ENCODE results near the gene ASB5. TPM values are rescaled to one million over a fixed set of nuclear protein-coding genes. Genes with fewer than 3 reads are reported as not detected.
A peak's percentile ranks its signal among the peaks of the same experiment; 100 is the strongest.
"Not testable (repeated sequence)": the region's sequence is repeated elsewhere in the genome, so short reads cannot be mapped to it uniquely, and the experiment has no call there.

The ASB5 gene
- total and polyA plus RNA-seq, 4 donors: 0.35 to 1.7 (median 0.44) TPM; not detected in 1

DNA sequence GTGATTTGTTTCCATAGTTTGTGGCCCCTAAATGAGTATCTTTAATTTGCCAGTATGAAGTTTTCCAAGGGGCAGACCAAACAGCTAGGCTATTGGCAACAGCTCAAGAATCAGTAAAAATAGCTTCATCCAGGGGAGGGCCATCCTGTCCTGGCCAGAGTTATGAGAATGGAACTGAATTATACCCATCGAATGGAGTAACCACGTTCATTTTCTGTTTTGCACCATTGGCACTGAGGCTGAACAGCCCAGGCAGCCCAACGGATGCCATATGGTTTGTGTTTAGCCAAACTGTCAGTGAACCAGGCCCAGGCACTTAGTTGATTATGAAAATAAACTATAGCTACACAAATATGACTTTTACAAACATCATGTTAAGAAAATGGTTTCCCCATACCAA is 17.7 kb upstream of the ASB5 start:
- H3K9me3 ChIP-seq (ENCODE audit: control insufficient read depth, insufficient read depth, low read length): peaks cover 1% of the 10 kb centered on the region
- H3K4me1 ChIP-seq (ENCODE audit: control insufficient read depth, insufficient read depth, low read length): no peaks in the 10 kb centered on the region
- WGBS (ENCODE audit: insufficient coverage): 45% methylated on average over 2 of the region's 3 CpGs
- H3K36me3 ChIP-seq (ENCODE audit: control insufficient read depth, insufficient read depth, low read length): no peaks in the 10 kb centered on the region
- H3K4me3 ChIP-seq (ENCODE audit: low read depth, low read length): no peak overlapping the region
- no peak overlapping the region for H3K27ac ChIP-seq (ENCODE audit: low read depth, low read length)
- no peaks in the 10 kb centered on the region for H3K27me3 ChIP-seq (ENCODE audit: control insufficient read depth, insufficient read depth, low read length)
- no peak for DNase-seq (ENCODE audit: low read depth in 4 of 6, low spot score in 6 of 6)

GRCh38 chr4:176279560-176279959 is 10.5 kb upstream of the ASB5 start:
- H3K4me1 ChIP-seq (ENCODE audit: control insufficient read depth, insufficient read depth, low read length); H3K36me3 ChIP-seq (ENCODE audit: control insufficient read depth, insufficient read depth, low read length); H3K27me3 ChIP-seq (ENCODE audit: control insufficient read depth, insufficient read depth, low read length); DNase-seq (ENCODE audit: low read depth in 4 of 6, low spot score in 6 of 6); H3K27ac ChIP-seq (ENCODE audit: low read depth, low read length); H3K4me3 ChIP-seq (ENCODE audit: low read depth, low read length); H3K9me3 ChIP-seq (ENCODE audit: control insufficient read depth, insufficient read depth, low read length): not testable (repeated sequence)
- no CpG with 5 or more reads among the region's 1 CpG for WGBS (ENCODE audit: insufficient coverage)

- peak in 4 of 6 donors; percentile 12 to 62 (median 38) for DNase-seq (ENCODE audit: low read depth in 4 of 6, low spot score in 6 of 6)
- Histone ChIP-seq H3K27me3 (ENCODE audit: control insufficient read depth, insufficient read depth, low read length) (no peaks in the 10 kb centered on the region), H3K9me3 (ENCODE audit: control insufficient read depth, insufficient read depth, low read length) (peaks cover under 1% of the 10 kb centered on the region), H3K27ac (ENCODE audit: low read depth, low read length) (no peak overlapping the region), H3K36me3 (ENCODE audit: control insufficient read depth, insufficient read depth, low read length) (no peaks in the 10 kb centered on the region), H3K4me3 (ENCODE audit: low read depth, low read length) (no peak overlapping the region), H3K4me1 (ENCODE audit: control insufficient read depth, insufficient read depth, low read length) (no peaks in the 10 kb centered on the region)
- WGBS (ENCODE audit: insufficient coverage): 64% methylated on average over 12 of the region's 13 CpGs
These were observed 8.3 kb upstream of the ASB5 start for GRCh38 chr4:176277162-176277904.

GRCh38 chr4:176276710-176277109 is 7.7 kb upstream of the ASB5 start:
- Histone ChIP-seq H3K4me1 (ENCODE audit: control insufficient read depth, insufficient read depth, low read length) (no peaks in the 10 kb centered on the region), H3K4me3 (ENCODE audit: low read depth, low read length) (no peak overlapping the region), H3K27ac (ENCODE audit: low read depth, low read length) (no peak overlapping the region), H3K9me3 (ENCODE audit: control insufficient read depth, insufficient read depth, low read length) (no peaks in the 10 kb centered on the region), H3K36me3 (ENCODE audit: control insufficient read depth, insufficient read depth, low read length) (no peaks in the 10 kb centered on the region), H3K27me3 (ENCODE audit: control insufficient read depth, insufficient read depth, low read length) (no peaks in the 10 kb centered on the region)
- no peak for DNase-seq (ENCODE audit: low read depth in 4 of 6, low spot score in 6 of 6)
- 91% methylated on average over 6 of the region's 8 CpGs for WGBS (ENCODE audit: insufficient coverage)

- H3K27ac ChIP-seq (ENCODE audit: low read depth, low read length): no peak overlapping the region
- no peak for DNase-seq (ENCODE audit: low read depth in 4 of 6, low spot score in 6 of 6)
These were observed 5.4 kb upstream of the ASB5 start for GRCh38 chr4:176274441-176274840.

GRCh38 chr4:176273736-176274135 is 4.7 kb upstream of the ASB5 start:
- Histone ChIP-seq H3K27me3 (ENCODE audit: control insufficient read depth, insufficient read depth, low read length) (no peaks in the 10 kb centered on the region), H3K36me3 (ENCODE audit: control insufficient read depth, insufficient read depth, low read length) (no peaks in the 10 kb centered on the region), H3K9me3 (ENCODE audit: control insufficient read depth, insufficient read depth, low read length) (no peaks in the 10 kb centered on the region), H3K27ac (ENCODE audit: low read depth, low read length) (no peak overlapping the region), H3K4me3 (ENCODE audit: low read depth, low read length) (no peak overlapping the region), H3K4me1 (ENCODE audit: control insufficient read depth, insufficient read depth, low read length) (no peaks in the 10 kb centered on the region)
- DNase-seq (ENCODE audit: low read depth in 4 of 6, low spot score in 6 of 6): no peak
- 100% methylated on average over 2 of the region's 4 CpGs for WGBS (ENCODE audit: insufficient coverage)

More at GRCh38 chr4:176274441-176274840, 5.4 kb upstream of the ASB5 start:
- Histone ChIP-seq H3K36me3 (ENCODE audit: control insufficient read depth, insufficient read depth, low read length) (no peaks in the 10 kb centered on the region), H3K27me3 (ENCODE audit: control insufficient read depth, insufficient read depth, low read length) (no peaks in the 10 kb centered on the region), H3K4me3 (ENCODE audit: low read depth, low read length) (no peak overlapping the region), H3K9me3 (ENCODE audit: control insufficient read depth, insufficient read depth, low read length) (no peaks in the 10 kb centered on the region), H3K4me1 (ENCODE audit: control insufficient read depth, insufficient read depth, low read length) (no peaks in the 10 kb centered on the region)

DNA sequence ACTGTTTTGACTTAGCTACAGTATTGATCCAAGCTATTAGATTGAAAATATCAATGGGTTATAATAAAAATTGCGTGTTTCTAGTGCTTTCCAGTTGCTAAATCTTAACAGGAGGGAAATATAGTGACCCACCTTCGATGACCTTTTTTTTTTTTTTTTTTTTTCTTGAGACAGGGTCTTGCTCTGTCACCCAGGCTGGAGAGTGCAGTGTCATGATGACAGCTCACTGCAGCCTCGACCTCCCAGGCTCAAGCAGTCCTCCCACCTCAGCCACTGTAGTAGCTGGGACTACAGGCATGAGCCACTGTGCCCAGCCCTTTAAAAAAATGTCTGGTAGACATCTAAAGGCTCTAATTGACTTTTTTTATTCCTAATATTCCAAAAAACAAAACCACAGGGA is 3.8 kb upstream of the ASB5 start:
- no peaks in the 10 kb centered on the region for H3K4me1 ChIP-seq (ENCODE audit: control insufficient read depth, insufficient read depth, low read length)
- H3K27ac ChIP-seq (ENCODE audit: low read depth, low read length): no peak overlapping the region
- WGBS (ENCODE audit: insufficient coverage): 69% methylated on average over 2 of the region's 3 CpGs
- H3K4me3 ChIP-seq (ENCODE audit: low read depth, low read length): no peak overlapping the region
- H3K9me3 ChIP-seq (ENCODE audit: control insufficient read depth, insufficient read depth, low read length): no peaks in the 10 kb centered on the region
- H3K36me3 ChIP-seq (ENCODE audit: control insufficient read depth, insufficient read depth, low read length): no peaks in the 10 kb centered on the region
- no peaks in the 10 kb centered on the region for H3K27me3 ChIP-seq (ENCODE audit: control insufficient read depth, insufficient read depth, low read length)
- DNase-seq (ENCODE audit: low read depth in 4 of 6, low spot score in 6 of 6): no peak

DNA sequence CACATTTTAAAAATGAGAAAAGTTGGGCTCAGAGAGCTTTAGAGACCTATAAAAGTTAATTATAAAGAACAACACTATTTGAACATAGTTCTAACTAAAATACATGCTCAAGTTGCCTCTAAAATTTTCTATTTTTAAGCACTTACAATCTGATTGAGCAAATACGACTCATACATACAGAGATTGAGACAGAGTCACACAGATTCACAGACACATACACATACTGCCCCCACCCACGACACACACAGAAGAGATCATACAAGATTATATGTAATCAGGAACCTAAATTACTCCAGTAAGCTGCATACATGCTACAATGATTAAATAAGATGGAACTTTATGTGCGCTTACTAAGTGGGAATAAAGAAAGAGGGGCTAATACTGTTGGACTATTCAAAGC is 2.7 kb upstream of the ASB5 start:
- WGBS (ENCODE audit: insufficient coverage): 80% methylated on average over 1 of the region's 3 CpGs
- H3K9me3 ChIP-seq (ENCODE audit: control insufficient read depth, insufficient read depth, low read length): no peaks in the 10 kb centered on the region

DNA sequence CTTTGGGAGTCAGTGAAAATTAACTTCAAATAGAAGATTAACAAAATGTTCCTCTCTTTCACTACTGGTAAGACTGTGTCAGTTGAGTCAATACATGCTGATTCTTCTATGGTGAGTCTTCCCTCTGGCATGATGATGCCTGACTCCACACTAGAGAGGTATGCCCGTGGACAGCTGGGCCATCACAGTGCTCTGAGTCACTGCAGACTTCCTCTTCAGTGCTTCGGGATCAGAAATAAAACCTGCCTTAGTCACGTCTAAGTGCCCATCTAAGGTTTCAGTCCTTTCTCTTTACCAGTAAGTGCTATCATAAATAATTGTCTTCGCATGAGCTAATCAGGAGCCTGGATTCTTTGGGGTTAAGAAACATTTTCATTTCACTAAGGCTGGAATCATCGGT is 1.6 kb upstream of the ASB5 start:
- H3K4me1 ChIP-seq (ENCODE audit: control insufficient read depth, insufficient read depth, low read length): no peaks in the 10 kb centered on the region
- no peaks in the 10 kb centered on the region for H3K9me3 ChIP-seq (ENCODE audit: control insufficient read depth, insufficient read depth, low read length)
- no peaks in the 10 kb centered on the region for H3K27me3 ChIP-seq (ENCODE audit: control insufficient read depth, insufficient read depth, low read length)
- H3K4me3 ChIP-seq (ENCODE audit: low read depth, low read length): no peak overlapping the region
- H3K27ac ChIP-seq (ENCODE audit: low read depth, low read length): no peak overlapping the region
- 50% methylated on average over 1 of the region's 5 CpGs for WGBS (ENCODE audit: insufficient coverage)
- H3K36me3 ChIP-seq (ENCODE audit: control insufficient read depth, insufficient read depth, low read length): no peaks in the 10 kb centered on the region
- DNase-seq (ENCODE audit: low read depth in 4 of 6, low spot score in 6 of 6): peak in 1 of 6 donors; percentile 30

More for the DNA sequence above, 2.7 kb upstream of the ASB5 start:
- no peaks in the 10 kb centered on the region for H3K36me3 ChIP-seq (ENCODE audit: control insufficient read depth, insufficient read depth, low read length)
- no peaks in the 10 kb centered on the region for H3K27me3 ChIP-seq (ENCODE audit: control insufficient read depth, insufficient read depth, low read length)
- no peak overlapping the region for H3K27ac ChIP-seq (ENCODE audit: low read depth, low read length)
- H3K4me1 ChIP-seq (ENCODE audit: control insufficient read depth, insufficient read depth, low read length): no peaks in the 10 kb centered on the region
- no peak overlapping the region for H3K4me3 ChIP-seq (ENCODE audit: low read depth, low read length)
- no peak for DNase-seq (ENCODE audit: low read depth in 4 of 6, low spot score in 6 of 6)

- H3K4me3 ChIP-seq (ENCODE audit: low read depth, low read length): no peak overlapping the region
- H3K9me3 ChIP-seq (ENCODE audit: control insufficient read depth, insufficient read depth, low read length): no peaks in the 10 kb centered on the region
- no peaks in the 10 kb centered on the region for H3K4me1 ChIP-seq (ENCODE audit: control insufficient read depth, insufficient read depth, low read length)
- no CpG with 5 or more reads among the region's 2 CpGs for whole genome bisulfite sequencing (ENCODE audit: insufficient coverage)
- H3K27me3 ChIP-seq (ENCODE audit: control insufficient read depth, insufficient read depth, low read length): no peaks in the 10 kb centered on the region
- H3K27ac ChIP-seq (ENCODE audit: low read depth, low read length): no peak overlapping the region
- H3K36me3 ChIP-seq (ENCODE audit: control insufficient read depth, insufficient read depth, low read length): no peaks in the 10 kb centered on the region
- DNase-seq (ENCODE audit: low read depth in 4 of 6, low spot score in 6 of 6): no peak
These were observed 3.0 kb downstream of the ASB5 start for GRCh38 chr4:176266026-176266425.

All from spinal cord (tissue), 10 donors.